Activated CD4-positive, alpha-beta T cell treated with anti-CD3 and anti-CD28 coated beads for 36 hours (primary cell): ENCODE measurements around the gene SLC39A11. TPM values are rescaled to one million over a fixed set of nuclear protein-coding genes. Genes with fewer than 3 reads are reported as not detected.

Experiments
- ATAC-seq: fragments of 200-7000 bp; cut with Tn5 transposase; one replicate; pipeline ENCODE4 v1.10.0; 2021; ENCODE audit warnings: mild to moderate bottlenecking, moderate library complexity
- CTCF ChIA-PET: fragments of 350-600 bp; sonication (Branson Sonifier 250); formaldehyde crosslinking; loops from one replicate; lab custom pipeline; 2021; ENCODE audit warnings: antibody characterized with exemption; lab: Charles Lee
- POLR2A ChIA-PET: fragments of 350-600 bp; sonication (Branson Sonifier 250); formaldehyde crosslinking; loops from one replicate; lab custom pipeline; 2021; ENCODE audit warnings: antibody characterized with exemption, inconsistent platforms; lab: Charles Lee
- DNase-seq: peaks from one replicate; pipeline ENCODE4 v3.0.0-alpha.2; 2020
- H3K27ac Mint-ChIP-seq: one replicate; pipeline ENCODE4 v1.8.0; 2021; ENCODE audit warnings: mixed read lengths
- H3K27me3 Mint-ChIP-seq: one replicate; pipeline ENCODE4 v1.8.0; 2021; ENCODE audit warnings: mixed read lengths
- H3K36me3 Mint-ChIP-seq: one replicate; pipeline ENCODE4 v1.8.0; 2021; ENCODE audit warnings: low read depth, mixed read lengths
- H3K4me1 Mint-ChIP-seq: one replicate; pipeline ENCODE4 v1.8.0; 2021; ENCODE audit warnings: mixed read lengths
- H3K4me3 Mint-ChIP-seq: one replicate; pipeline ENCODE4 v1.8.0; 2021; ENCODE audit warnings: mild to moderate bottlenecking, moderate library complexity, mixed read lengths
- H3K9me3 Mint-ChIP-seq: one replicate; pipeline ENCODE4 v1.8.0; 2021; ENCODE audit warnings: low read depth, mixed read lengths
- intact Hi-C, 2 experiments: fragments of 100-400 bp; cut with DNase I in 1 of 2; cut with micrococcal nuclease in 1 of 2; formaldehyde crosslinking; loops; one replicate each; pipeline versions ENCODE4 v1.14.2 to v1.15.1; 2022 to 2024; cut with DNase I, micrococcal nuclease
- total RNA-seq, 2 experiments: library from RNA; stranded (reverse); gene quantifications; one replicate each; pipeline ENCODE4 v1.2.3, GENCODE V29; 2021

The SLC39A11 gene
- total RNA-seq, 2 experiments from 2014 or later = 12.5 to 17.2 TPM

- Mint-ChIP-seq H3K27ac (no peak overlapping the region), H3K27me3 (no peaks in the 10 kb centered on the region), H3K4me3 (no peak overlapping the region), H3K9me3 (no peaks in the 10 kb centered on the region), H3K4me1 (no peaks in the 10 kb centered on the region), H3K36me3 (peaks cover 1% of the 10 kb centered on the region)
- ChIA-PET POLR2A (no interaction called here), CTCF (interaction anchor here (0.5 to 0.6 kb wide), 2 partner anchors 80 to 137 kb away, joined by 3 read pairs; no protein-coding TSS in a partner anchor)
- no peak for DNase-seq
- no peak for ATAC-seq
- intact Hi-C loops = no loop called here
These were observed 137.9 kb downstream of the SLC39A11 start for GRCh38 chr17:72954579-72954978.

DNA sequence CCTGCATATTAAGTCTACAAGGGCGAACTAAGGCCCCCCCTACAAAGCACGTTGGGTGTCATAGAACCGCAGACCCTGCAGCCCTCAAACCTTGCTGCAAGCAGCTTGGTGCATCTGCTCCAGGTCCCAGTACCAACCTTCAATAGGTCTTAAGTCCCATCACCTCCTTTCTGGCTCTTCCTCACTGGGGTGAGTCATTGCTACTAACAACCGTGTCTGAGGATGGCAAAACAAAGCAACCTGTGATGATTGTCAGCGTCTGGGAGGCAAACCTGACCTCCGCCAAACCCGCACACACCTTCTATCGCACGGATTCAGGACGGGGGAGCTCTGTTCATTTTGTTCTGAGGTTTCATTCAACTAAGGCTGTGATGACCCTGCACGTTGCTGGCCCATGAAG lies 138.9 kb downstream of the SLC39A11 start:
- intact Hi-C loops = no loop called here
- no peak for ATAC-seq
- Mint-ChIP-seq H3K9me3 (no peaks in the 10 kb centered on the region), H3K27ac (no peak overlapping the region), H3K36me3 (peaks cover 1% of the 10 kb centered on the region), H3K27me3 (no peaks in the 10 kb centered on the region), H3K4me1 (no peaks in the 10 kb centered on the region), H3K4me3 (no peak overlapping the region)
- no peak for DNase-seq
- ChIA-PET CTCF (interaction anchor here (0.6 kb wide), 1 partner anchor 207 kb away, joined by 3 read pairs; no protein-coding TSS in a partner anchor), POLR2A (no interaction called here)

DNA sequence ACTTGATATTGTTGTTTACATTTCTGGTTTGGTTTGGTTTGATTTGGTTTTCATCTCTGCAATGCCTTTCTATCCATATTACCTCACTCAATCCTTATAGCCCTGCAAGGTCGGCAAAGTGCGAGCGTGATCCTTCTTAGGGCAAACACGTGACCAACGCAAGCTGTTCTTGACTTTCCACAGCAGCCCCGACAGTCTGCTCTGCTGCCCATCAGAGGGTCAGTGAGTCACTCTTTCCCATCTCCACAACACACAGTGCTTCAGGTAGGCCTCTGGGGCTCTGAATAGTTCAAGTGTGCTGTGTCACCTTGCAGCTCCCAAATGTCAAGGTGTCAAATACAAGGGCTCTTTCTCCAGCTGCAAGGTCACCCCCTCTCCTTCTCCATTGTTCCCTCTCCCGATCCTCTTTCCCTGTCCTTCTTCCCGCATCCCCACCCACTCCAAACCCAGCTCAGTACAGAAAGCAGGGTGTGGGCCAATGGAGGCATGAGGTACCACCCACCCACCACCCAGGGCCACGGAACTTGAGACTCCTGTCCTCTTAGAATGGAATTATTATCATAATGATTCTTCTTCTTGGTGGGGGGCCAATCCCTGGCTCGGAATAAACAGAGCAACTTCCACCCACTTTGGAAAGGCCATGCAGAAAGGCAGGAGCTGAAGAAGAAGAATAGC lies 139.7 kb downstream of the SLC39A11 start:
- POLR2A ChIA-PET = no interaction called here
- peaks cover 1% of the 10 kb centered on the region for H3K36me3 Mint-ChIP-seq
- intact Hi-C loops = no loop called here
- ATAC-seq (no peak), DNase-seq (no peak)
- no peak overlapping the region for H3K4me3 Mint-ChIP-seq
- H3K27me3 Mint-ChIP-seq = no peaks in the 10 kb centered on the region
- CTCF ChIA-PET = interaction anchor here (1.2 kb wide), 1 partner anchor 10 kb away, joined by 3 read pairs; no protein-coding TSS in a partner anchor
- no peaks in the 10 kb centered on the region for H3K9me3 Mint-ChIP-seq
- no peak overlapping the region for H3K27ac Mint-ChIP-seq
- no peaks in the 10 kb centered on the region for H3K4me1 Mint-ChIP-seq

GRCh38 chr17:72952220-72952619 lies 140.3 kb downstream of the SLC39A11 start:
- Mint-ChIP-seq H3K27me3 (no peaks in the 10 kb centered on the region), H3K9me3 (no peaks in the 10 kb centered on the region), H3K36me3 (peaks cover 3% of the 10 kb centered on the region), H3K4me1 (no peaks in the 10 kb centered on the region), H3K27ac (no peak overlapping the region), H3K4me3 (no peak overlapping the region)
- ChIA-PET CTCF (interaction anchor here (0.8 to 1.2 kb wide), 2 partner anchors 11 to 15 kb away, joined by 3 read pairs; no protein-coding TSS in a partner anchor), POLR2A (no interaction called here)
- DNase-seq (no peak), ATAC-seq (no peak)
- intact Hi-C loops = no loop called here

DNA sequence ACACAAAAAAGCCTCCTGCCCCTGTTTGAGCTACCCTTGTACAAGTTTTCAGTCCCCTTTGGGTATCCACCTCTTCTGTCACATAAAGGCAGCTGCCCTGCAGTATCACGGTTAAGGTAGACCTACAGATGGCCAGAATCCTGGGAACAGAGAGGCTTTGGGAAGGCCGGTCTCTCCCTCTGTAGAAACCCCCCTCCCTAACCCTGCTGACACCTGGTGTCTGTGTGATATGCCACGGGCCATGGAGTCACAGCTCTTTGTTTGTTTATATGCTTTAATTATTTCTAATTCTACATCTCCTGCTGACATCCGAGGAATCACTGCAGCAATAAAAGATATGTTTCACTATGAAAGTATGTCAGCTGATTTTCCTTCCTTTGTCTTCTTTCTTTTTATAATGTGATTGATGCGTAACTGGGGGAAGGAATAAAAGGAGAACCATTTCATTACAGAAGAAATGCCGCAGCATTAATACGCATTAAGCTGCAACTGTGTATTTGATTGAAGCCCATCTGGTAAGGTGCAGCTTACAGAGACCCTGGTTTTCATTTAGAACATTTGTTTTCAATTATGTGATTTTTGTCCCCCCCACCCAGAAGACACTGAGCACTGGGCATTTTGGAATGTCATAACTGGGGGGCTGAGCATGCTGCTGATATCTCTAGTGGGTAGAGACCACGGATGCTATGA lies 142.1 kb downstream of the SLC39A11 start:
- peaks cover 9% of the 10 kb centered on the region for H3K36me3 Mint-ChIP-seq
- H3K9me3 Mint-ChIP-seq = no peaks in the 10 kb centered on the region
- ChIA-PET CTCF (interaction anchor here (0.8 to 1.1 kb wide), 2 partner anchors 35 to 223 kb away, joined by 3 read pairs; no protein-coding TSS in a partner anchor), POLR2A (no interaction called here)
- no peak overlapping the region for H3K4me3 Mint-ChIP-seq
- intact Hi-C loops = no loop called here
- no peak overlapping the region for H3K27ac Mint-ChIP-seq
- no peak for DNase-seq
- H3K4me1 Mint-ChIP-seq = no peaks in the 10 kb centered on the region
- no peak for ATAC-seq
- no peaks in the 10 kb centered on the region for H3K27me3 Mint-ChIP-seq

DNA sequence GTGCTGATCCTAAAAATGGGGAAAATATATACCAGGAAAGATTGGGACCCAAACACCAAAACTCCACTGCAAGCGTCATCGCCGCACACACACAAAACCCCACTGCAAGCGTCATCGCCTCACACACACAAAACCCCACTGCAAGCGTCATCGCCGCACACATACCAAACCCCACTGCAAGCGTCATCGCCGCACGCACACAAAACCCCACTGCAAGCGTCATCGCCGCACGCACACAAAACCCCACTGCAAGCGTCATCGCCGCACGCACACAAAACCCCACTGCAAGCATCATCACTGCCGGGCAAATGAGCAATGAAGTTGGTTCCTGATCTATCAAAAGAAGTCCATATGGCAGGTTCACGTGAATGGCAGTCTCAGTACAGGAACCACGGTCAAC lies 144.4 kb downstream of the SLC39A11 start:
- ChIA-PET POLR2A (no interaction called here), CTCF (no interaction called here)
- peaks cover 11% of the 10 kb centered on the region for H3K36me3 Mint-ChIP-seq
- DNase-seq (no peak), ATAC-seq (no peak)
- H3K9me3 Mint-ChIP-seq = no peaks in the 10 kb centered on the region
- no peak overlapping the region for H3K4me3 Mint-ChIP-seq
- H3K27ac Mint-ChIP-seq = no peak overlapping the region
- intact Hi-C loops = no loop called here
- H3K4me1 Mint-ChIP-seq = no peaks in the 10 kb centered on the region
- no peaks in the 10 kb centered on the region for H3K27me3 Mint-ChIP-seq

GRCh38 chr17:72947475-72947874 lies 145.0 kb downstream of the SLC39A11 start:
- H3K27ac Mint-ChIP-seq = no peak overlapping the region
- ChIA-PET POLR2A (no interaction called here), CTCF (no interaction called here)
- H3K27me3 Mint-ChIP-seq = no peaks in the 10 kb centered on the region
- H3K4me3 Mint-ChIP-seq = no peak overlapping the region
- no peaks in the 10 kb centered on the region for H3K4me1 Mint-ChIP-seq
- intact Hi-C loops = no loop called here
- ATAC-seq = no peak
- no peaks in the 10 kb centered on the region for H3K9me3 Mint-ChIP-seq
- DNase-seq = no peak
- H3K36me3 Mint-ChIP-seq = peaks cover 11% of the 10 kb centered on the region

- ChIA-PET POLR2A (no interaction called here), CTCF (no interaction called here)
- Mint-ChIP-seq H3K36me3 (peaks cover 11% of the 10 kb centered on the region), H3K27ac (no peak overlapping the region), H3K4me3 (no peak overlapping the region), H3K9me3 (no peaks in the 10 kb centered on the region), H3K4me1 (no peaks in the 10 kb centered on the region), H3K27me3 (no peaks in the 10 kb centered on the region)
- ATAC-seq (no peak), DNase-seq (no peak)
- intact Hi-C loops = no loop called here
These were observed 145.8 kb downstream of the SLC39A11 start for GRCh38 chr17:72946696-72947095.

DNA sequence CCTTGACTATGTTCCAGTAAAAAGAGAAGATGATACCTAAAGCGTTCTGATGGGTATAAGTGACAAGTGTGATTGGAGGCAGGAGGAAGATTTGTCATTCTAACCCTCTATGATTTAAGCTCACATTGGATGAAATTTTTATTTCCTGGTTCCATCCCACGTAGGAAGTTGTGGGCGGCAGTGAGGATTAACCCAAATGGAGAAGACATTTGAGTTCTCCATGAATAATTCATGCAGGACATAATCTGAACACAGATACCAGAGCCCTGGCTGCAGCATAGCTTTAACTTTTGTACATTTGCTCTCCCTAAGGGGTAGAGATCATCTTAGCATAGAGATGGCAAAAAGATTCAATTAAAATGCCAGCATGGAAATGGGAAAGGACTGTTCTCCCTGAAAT lies 146.3 kb downstream of the SLC39A11 start:
- intact Hi-C loops = no loop called here
- ChIA-PET CTCF (no interaction called here), POLR2A (no interaction called here)

GRCh38 chr17:72945473-72945872 lies 147.0 kb downstream of the SLC39A11 start:
- Mint-ChIP-seq H3K4me1 (no peaks in the 10 kb centered on the region), H3K27me3 (no peaks in the 10 kb centered on the region), H3K36me3 (peaks cover 11% of the 10 kb centered on the region), H3K4me3 (no peak overlapping the region), H3K27ac (no peak overlapping the region), H3K9me3 (no peaks in the 10 kb centered on the region)
- intact Hi-C loops = no loop called here
- ATAC-seq (no peak), DNase-seq (no peak)
- ChIA-PET CTCF (no interaction called here), POLR2A (no interaction called here)

More for the DNA sequence above, 146.3 kb downstream of the SLC39A11 start:
- DNase-seq (no peak), ATAC-seq (no peak)
- Mint-ChIP-seq H3K9me3 (no peaks in the 10 kb centered on the region), H3K4me3 (no peak overlapping the region), H3K27me3 (no peaks in the 10 kb centered on the region), H3K27ac (no peak overlapping the region), H3K4me1 (no peaks in the 10 kb centered on the region), H3K36me3 (peaks cover 11% of the 10 kb centered on the region)

DNA sequence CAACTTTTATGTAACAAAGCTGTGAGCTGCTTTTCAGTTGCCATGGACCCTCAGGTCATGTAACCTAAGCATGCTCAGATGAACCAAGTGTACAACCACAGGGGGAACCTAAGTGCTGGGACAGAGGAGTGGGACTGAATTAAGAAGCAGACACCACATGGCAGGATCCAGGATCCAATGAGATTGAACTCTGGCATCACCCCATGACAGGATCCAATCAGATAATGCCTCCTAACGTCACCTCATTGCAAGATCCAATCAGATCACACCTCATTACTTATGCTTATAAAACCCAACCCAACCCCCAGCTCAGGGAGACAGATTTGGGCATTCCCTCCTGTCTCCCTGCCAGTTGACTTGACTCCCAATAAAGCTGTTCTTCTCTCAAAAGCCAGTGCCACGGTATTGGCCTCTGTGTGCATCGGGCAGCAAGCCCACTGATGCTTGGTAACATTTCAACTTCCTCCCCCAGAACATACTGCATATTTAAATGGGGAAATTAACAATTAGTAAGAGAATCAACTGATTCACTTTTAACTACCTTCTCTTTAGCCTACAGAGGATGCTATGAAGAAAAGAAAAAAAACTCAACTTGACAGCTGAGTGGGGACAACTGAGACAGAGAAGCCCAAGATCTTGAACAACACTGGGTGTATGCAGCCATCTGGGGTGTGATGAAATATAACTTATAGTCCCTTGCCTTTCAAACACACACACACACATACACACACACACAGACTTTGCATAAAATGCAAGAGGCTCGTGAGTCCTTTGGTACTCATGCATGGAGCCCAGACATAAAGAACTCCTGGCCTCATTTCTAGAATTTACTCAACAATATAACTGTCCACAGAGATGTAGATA lies 148.4 kb downstream of the SLC39A11 start:
- POLR2A ChIA-PET = no interaction called here
- intact Hi-C loops = no loop called here
- no peak for DNase-seq
- Mint-ChIP-seq H3K9me3 (no peaks in the 10 kb centered on the region), H3K4me3 (no peak overlapping the region), H3K4me1 (no peaks in the 10 kb centered on the region), H3K27me3 (no peaks in the 10 kb centered on the region), H3K27ac (no peak overlapping the region), H3K36me3 (peaks cover 11% of the 10 kb centered on the region)
- no peak for ATAC-seq
- CTCF ChIA-PET = no interaction called here
